Nephron (organoid): Measurements from ENCODE around the gene RIPK3.
A peak's percentile ranks its signal among the peaks of the same experiment; 100 is the strongest.

ENCODE experiments used
- H3K27ac Mint-ChIP-seq, 3 experiments: 2 replicates each; pipeline ENCODE4 v1.8.0; 2020; ENCODE audit warnings: mixed read lengths in 3 of 3, mild to moderate bottlenecking in 2 of 3, moderate library complexity in 1 of 3
- H3K27me3 Mint-ChIP-seq: 2 replicates; pipeline ENCODE4 v1.8.0; 2021; ENCODE audit warnings: low read depth, mild to moderate bottlenecking, moderate library complexity, mixed read lengths
- H3K36me3 Mint-ChIP-seq: 2 replicates; pipeline ENCODE4 v1.8.0; 2020; ENCODE audit warnings: low read depth, mixed read lengths
- H3K4me1 Mint-ChIP-seq: 2 replicates; pipeline ENCODE4 v1.8.0; 2020; ENCODE audit warnings: mixed read lengths
- H3K4me3 Mint-ChIP-seq, 3 experiments: 2 replicates each; pipeline ENCODE4 v1.8.0; 2020; ENCODE audit warnings: mild to moderate bottlenecking in 3 of 3, mixed read lengths in 3 of 3, moderate library complexity in 2 of 3
- H3K9me3 Mint-ChIP-seq: 2 replicates; pipeline ENCODE4 v1.8.0; 2020; ENCODE audit warnings: mixed read lengths
- CTCF ChIP-seq, 3 experiments: fragments of 200-600 bp; sonication (generic); IDR thresholded peaks; one replicate each; pipeline ENCODE4 v1.5.0; 2021; ENCODE audit warnings: antibody characterized with exemption in 3 of 3; ENCODE audit not compliant: unreplicated experiment in 3 of 3

The RIPK3 gene

GRCh38 chr14:24313913-24314312 is 25.9 kb downstream of the RIPK3 start:
- Mint-ChIP-seq H3K4me1 (no peaks in the 10 kb centered on the region), H3K36me3 (peaks cover 7% of the 10 kb centered on the region), H3K27ac (peak overlapping the region in 1 of 3 experiments; percentile 33), H3K4me3 (no peak overlapping the region), H3K9me3 (no peaks in the 10 kb centered on the region), H3K27me3 (peaks cover 4% of the 10 kb centered on the region)
- no peak for TF ChIP-seq CTCF (IDR thresholded peaks at IDR 0.05; ENCODE audit: unreplicated experiment in 3 of 3)

- H3K27ac Mint-ChIP-seq: no peak overlapping the region
- no peak for TF ChIP-seq CTCF (IDR thresholded peaks at IDR 0.05; ENCODE audit: unreplicated experiment in 3 of 3)
- peaks cover 4% of the 10 kb centered on the region for H3K4me1 Mint-ChIP-seq
- no peaks in the 10 kb centered on the region for H3K9me3 Mint-ChIP-seq
- peaks cover 10% of the 10 kb centered on the region for H3K36me3 Mint-ChIP-seq
- no peak overlapping the region for H3K4me3 Mint-ChIP-seq
- no peaks in the 10 kb centered on the region for H3K27me3 Mint-ChIP-seq
Observed at GRCh38 chr14:24312736-24313507, 26.9 kb downstream of the RIPK3 start.

GRCh38 chr14:24311837-24312615 is 27.8 kb downstream of the RIPK3 start:
- no peaks in the 10 kb centered on the region for H3K9me3 Mint-ChIP-seq

GRCh38 chr14:24310646-24311604 is 28.9 kb downstream of the RIPK3 start, which contains the start of gene LTB4R:
Gene LTB4R (plus strand): TSS chr14:24311502. CDS start chr14:24315652, 4,150 bp downstream.
- Mint-ChIP-seq H3K4me3 (no peak within 1 kb of the TSS), H3K36me3 (peaks cover 21% of the 10 kb centered on the region), H3K27ac (no peak within 1 kb of the TSS), H3K9me3 (no peaks in the 10 kb centered on the region), H3K4me1 (peaks cover 5% of the 10 kb centered on the region), H3K27me3 (no peaks in the 10 kb centered on the region)
- TF ChIP-seq CTCF (IDR thresholded peaks at IDR 0.05; ENCODE audit: unreplicated experiment in 3 of 3): no peak

More at GRCh38 chr14:24311837-24312615, 27.8 kb downstream of the RIPK3 start:
- Mint-ChIP-seq H3K4me1 (peaks cover 5% of the 10 kb centered on the region), H3K27me3 (no peaks in the 10 kb centered on the region), H3K27ac (no peak overlapping the region), H3K4me3 (no peak overlapping the region), H3K36me3 (peaks cover 11% of the 10 kb centered on the region)
- TF ChIP-seq CTCF (IDR thresholded peaks at IDR 0.05; ENCODE audit: unreplicated experiment in 3 of 3): no peak

GRCh38 chr14:24310265-24310645 is 29.5 kb downstream of the RIPK3 start:
- no peaks in the 10 kb centered on the region for H3K9me3 Mint-ChIP-seq
- TF ChIP-seq CTCF (IDR thresholded peaks at IDR 0.05; ENCODE audit: unreplicated experiment in 3 of 3): no peak
- H3K4me3 Mint-ChIP-seq: no peak overlapping the region
- no peaks in the 10 kb centered on the region for H3K27me3 Mint-ChIP-seq
- peaks cover 27% of the 10 kb centered on the region for H3K36me3 Mint-ChIP-seq
- no peak overlapping the region for H3K27ac Mint-ChIP-seq
- H3K4me1 Mint-ChIP-seq: peaks cover 5% of the 10 kb centered on the region
